Activated gamma-delta T cell (primary cell): ENCODE results near the gene CD99.

Experiments
- DNase-seq: peaks from one replicate; lab custom pipeline; 2025; lab: John Stamatoyannopoulos, UW

CD99 gene

DNA sequence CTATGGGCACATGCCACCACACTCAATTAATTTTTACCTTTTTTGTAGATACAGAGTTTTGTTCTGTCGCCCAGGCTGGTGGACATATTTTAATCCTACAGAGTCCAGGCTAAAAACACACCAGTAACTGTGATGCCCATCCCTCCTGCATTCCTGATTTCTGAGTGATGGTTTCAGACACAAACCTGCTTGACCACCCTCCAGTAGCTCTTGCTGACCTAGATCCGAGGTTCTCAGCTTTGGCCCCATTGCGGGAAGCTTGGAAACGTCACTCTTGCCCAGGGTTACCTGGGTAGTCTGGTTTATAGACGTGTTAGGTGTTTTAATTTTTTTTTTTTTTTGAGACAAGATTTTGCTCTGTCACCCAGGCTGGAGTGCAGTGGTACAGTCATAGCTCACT is 7.5 kb downstream of the CD99 start:
- DNase-seq: no peak

DNA sequence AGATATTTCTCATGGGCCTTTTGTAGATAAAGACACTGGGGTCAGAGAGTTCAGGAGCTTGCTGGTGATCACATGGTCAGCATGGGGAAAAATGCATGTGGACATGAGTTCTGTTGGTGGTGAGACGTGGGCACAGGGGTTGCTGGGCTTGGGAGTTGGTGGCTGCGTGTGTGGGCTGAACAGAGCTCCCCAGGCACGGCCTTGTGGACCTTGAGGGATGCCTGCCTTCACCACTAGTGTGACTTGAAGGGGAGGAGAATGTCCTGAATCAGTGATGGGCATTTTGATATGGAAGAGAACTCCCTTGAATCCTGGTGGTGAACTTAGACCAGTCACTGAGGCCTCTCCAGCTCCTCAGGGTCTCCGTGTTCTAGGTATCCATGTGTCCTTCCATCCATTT is 8.9 kb downstream of the CD99 start:
- no peak for DNase-seq

DNA sequence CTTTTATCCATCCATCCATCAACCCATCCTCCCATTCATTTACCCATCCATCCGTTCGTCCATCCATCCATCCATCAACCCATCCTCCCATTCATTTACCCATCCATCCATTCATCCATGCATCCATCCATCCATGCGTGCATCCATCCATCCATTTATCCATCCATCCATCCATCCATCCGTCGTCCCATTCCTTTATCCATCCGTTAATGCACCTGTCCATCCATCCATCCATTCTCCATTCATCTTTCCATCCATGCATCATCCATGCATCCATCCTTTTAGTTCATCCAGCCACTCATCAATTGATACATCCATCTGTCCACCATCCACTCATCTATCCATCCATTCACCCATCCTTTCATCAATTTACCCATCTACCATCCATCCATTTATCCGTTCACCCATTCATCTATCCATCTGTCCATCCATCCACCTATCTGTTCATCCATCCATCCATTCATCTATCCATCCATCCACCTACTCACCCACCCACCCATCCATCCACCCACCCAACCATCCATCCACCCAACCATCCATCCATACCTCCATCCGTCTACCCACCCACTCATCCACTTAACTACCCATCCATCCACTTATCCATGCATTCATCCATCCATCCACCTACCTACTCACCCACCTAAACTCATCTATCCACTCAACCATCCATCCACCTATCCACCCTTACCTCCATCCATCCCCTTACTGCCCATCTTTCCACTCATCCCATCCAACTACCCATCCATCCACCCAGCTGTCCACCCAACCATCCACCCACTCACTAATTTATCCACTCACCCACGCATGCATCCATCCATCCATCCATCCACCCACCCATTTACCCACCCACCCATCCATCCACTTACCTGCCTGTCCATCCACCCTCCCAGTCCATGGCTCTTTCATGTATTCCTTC is 9.6 kb downstream of the CD99 start:
- no peak for DNase-seq

DNA sequence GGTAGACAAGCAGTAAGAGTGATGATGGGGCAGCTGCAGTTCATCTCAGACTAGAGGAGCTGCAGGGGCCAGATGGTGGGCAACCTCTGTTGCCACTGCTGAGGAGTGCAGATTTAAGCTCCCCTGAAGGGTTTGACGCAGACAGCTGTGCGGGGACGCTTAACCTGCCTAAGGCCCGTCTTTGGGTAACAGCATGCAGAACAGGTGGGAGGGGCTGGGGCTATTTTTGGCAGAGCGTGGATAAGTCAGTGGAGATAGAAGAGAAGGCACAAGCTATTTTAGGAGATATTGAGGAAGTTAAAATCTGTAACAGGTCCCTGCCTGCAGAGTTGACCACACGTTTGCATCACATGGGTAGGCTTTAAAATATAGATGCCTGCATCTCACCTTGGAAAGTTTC is 10.5 kb downstream of the CD99 start:
- DNase-seq: no peak

DNA sequence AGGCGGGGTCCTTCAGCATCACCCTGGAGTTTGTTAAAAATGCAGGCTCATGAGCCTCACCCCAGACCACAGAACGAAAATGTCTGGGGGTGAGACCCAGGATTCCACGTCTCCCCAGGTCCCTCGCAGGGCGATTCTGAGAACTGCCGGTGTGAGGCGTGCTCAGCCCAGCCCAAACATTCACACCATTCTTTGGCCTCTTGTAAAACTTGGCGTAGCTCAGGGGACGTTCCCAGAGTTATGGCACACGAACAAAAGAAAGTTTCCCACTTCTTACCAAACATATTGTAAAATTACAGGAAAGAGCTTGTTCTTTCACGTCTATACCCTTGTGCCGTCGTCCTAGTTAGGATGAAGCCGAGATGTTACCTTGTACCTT is 12.9 kb downstream of the CD99 start:
- DNase-seq: no peak

GRCh38 chrX:2705046-2705832 is 14.1 kb downstream of the CD99 start:
- DNase-seq: no peak

DNA sequence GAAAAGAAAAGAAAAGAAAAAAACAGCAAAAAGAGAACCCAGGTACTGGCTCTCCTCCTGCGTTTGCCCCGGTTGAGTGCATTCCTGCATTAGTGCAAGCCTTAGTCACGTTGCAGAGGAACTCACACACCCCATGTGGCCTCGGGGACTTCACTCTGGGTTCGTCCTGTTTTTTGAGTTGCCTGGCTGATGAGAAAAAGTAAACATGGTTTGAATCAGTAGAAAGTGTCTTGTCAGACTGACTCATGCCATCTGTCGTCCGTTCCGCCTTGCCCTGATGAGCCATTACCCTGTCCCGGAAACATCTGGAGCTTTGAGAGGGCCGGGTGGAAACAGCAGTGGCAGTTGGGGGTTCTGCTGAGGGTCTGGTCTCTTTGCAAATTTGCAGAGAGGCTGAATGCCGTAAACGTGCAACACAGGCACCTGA is 16.3 kb downstream of the CD99 start:
- DNase-seq: no peak

GRCh38 chrX:2708021-2708420 is 16.9 kb downstream of the CD99 start:
- no peak for DNase-seq

GRCh38 chrX:2708592-2709188 is 17.6 kb downstream of the CD99 start:
- DNase-seq: no peak

- DNase-seq: no peak
Observed at GRCh38 chrX:2709556-2709955, 18.5 kb downstream of the CD99 start.

GRCh38 chrX:2710041-2710840 is 19.1 kb downstream of the CD99 start:
- DNase-seq: no peak

GRCh38 chrX:2711441-2711840 is 20.3 kb downstream of the CD99 start:
- DNase-seq: no peak

DNA sequence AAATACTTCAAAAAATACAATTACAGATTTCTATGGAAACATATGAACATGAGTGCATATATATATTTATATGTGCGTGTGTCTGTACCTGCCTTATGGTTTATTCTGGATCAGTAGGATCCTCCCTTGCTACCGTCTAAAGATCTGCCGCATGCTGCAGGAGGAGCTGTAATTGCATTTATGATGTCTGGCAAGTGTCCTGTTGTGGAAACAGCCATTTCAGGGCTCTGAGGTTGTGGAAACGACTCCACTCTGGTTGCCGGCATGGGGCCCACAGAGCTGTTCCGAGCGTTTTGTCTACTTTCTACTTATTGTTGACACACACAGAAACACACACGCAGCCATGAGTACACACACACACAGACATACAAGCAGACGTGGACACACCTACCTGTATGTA is 21.3 kb downstream of the CD99 start:
- no peak for DNase-seq

- no peak for DNase-seq
Observed at GRCh38 chrX:2712890-2713840, 22.1 kb downstream of the CD99 start.

- DNase-seq: no peak
Observed at GRCh38 chrX:2714551-2714950, 23.5 kb downstream of the CD99 start.

GRCh38 chrX:2715066-2715600 is 24.0 kb downstream of the CD99 start:
- DNase-seq: no peak

GRCh38 chrX:2717312-2717711 is 26.2 kb downstream of the CD99 start:
- DNase-seq: no peak

GRCh38 chrX:2718821-2719220 is 27.7 kb downstream of the CD99 start:
- DNase-seq: no peak

GRCh38 chrX:2719774-2720447 is 28.8 kb downstream of the CD99 start:
- DNase-seq: no peak
